ENCODE measurements around the gene ZSCAN23. TPM values are rescaled to one million over a fixed set of nuclear protein-coding genes. Genes with fewer than 3 reads are reported as not detected.
"Not testable (repeated sequence)": the region's sequence is repeated elsewhere in the genome, so short reads cannot be mapped to it uniquely, and the experiment has no call there.

ZSCAN23 gene
- total RNA-seq: 1 to 10 TPM in 1 of 2 donors, under 1 TPM in 1; 0.40 to 1.5 TPM

- ATAC-seq (peak; percentile 96 to 97), DNase-seq (ENCODE audit: low spot score) (peak; percentile 88)
- peak within 1 kb of the TSS; percentile 85 for H3K4me3 Mint-ChIP-seq
- peaks cover 15 to 18% of the 10 kb centered on the region in 2 donors for H3K27me3 Mint-ChIP-seq
- H3K9me3 Mint-ChIP-seq: peaks cover 9% of the 10 kb centered on the region
- H3K27ac Mint-ChIP-seq: peak within 1 kb of the TSS; percentile 73 to 93
- peaks cover 28% of the 10 kb centered on the region for H3K36me3 Mint-ChIP-seq
- H3K4me1 Mint-ChIP-seq (ENCODE audit: low read depth in 2 of 2): peaks cover 25 to 32% of the 10 kb centered on the region in 2 donors
Measured at GRCh38 chr6:28443112-28443773, at the start of gene ZSCAN23. TSS of gene ZSCAN23 (minus strand) at chr6:28443491. CDS start at chr6:28436266, 7,225 bp downstream.

GRCh38 chr6:28491984-28492317, 48.7 kb upstream of the ZSCAN23 start:
- Mint-ChIP-seq H3K27ac (no peak overlapping the region), H3K4me3 (no peak overlapping the region), H3K36me3 (peaks cover 10% of the 10 kb centered on the region), H3K27me3 (peaks cover 41 to 79% of the 10 kb centered on the region in 2 donors), H3K4me1 (ENCODE audit: low read depth in 2 of 2) (peaks cover 13 to 18% of the 10 kb centered on the region in 2 donors), H3K9me3 (no peaks in the 10 kb centered on the region)
- no peak for ATAC-seq
- DNase-seq (ENCODE audit: low spot score): no peak

- Mint-ChIP-seq H3K27ac (no peak overlapping the region), H3K27me3 (peaks cover 42 to 80% of the 10 kb centered on the region in 2 donors), H3K4me3 (peak overlapping the region; percentile 43), H3K9me3 (no peaks in the 10 kb centered on the region), H3K4me1 (ENCODE audit: low read depth in 2 of 2) (peaks cover 15 to 18% of the 10 kb centered on the region in 2 donors), H3K36me3 (peaks cover 10% of the 10 kb centered on the region)
- no peak for DNase-seq (ENCODE audit: low spot score)
- no peak for ATAC-seq
Measured at GRCh38 chr6:28490205-28490890, 47.1 kb upstream of the ZSCAN23 start.

- ATAC-seq (peak; percentile 56 to 62), DNase-seq (ENCODE audit: low spot score) (no peak)
- Mint-ChIP-seq H3K9me3 (peaks cover 2% of the 10 kb centered on the region), H3K27ac (peak overlapping the region; percentile 63 to 73), H3K27me3 (peaks cover 43 to 83% of the 10 kb centered on the region in 2 donors), H3K36me3 (peaks cover 10% of the 10 kb centered on the region), H3K4me1 (ENCODE audit: low read depth in 2 of 2) (peaks cover 18% of the 10 kb centered on the region in 2 donors), H3K4me3 (peak overlapping the region; percentile 44)
Measured at GRCh38 chr6:28489366-28490204, 46.3 kb upstream of the ZSCAN23 start.

- Mint-ChIP-seq H3K4me1 (ENCODE audit: low read depth in 2 of 2) (peaks cover 18% of the 10 kb centered on the region in 2 donors), H3K4me3 (peak overlapping the region; percentile 44), H3K27me3 (peaks cover 43 to 77% of the 10 kb centered on the region in 2 donors), H3K36me3 (peaks cover 10% of the 10 kb centered on the region), H3K27ac (peak overlapping the region; percentile 63 to 73), H3K9me3 (peaks cover 2% of the 10 kb centered on the region)
- DNase-seq (ENCODE audit: low spot score) (no peak), ATAC-seq (no peak)
Measured at GRCh38 chr6:28488916-28489365, 45.6 kb upstream of the ZSCAN23 start.

- no peak overlapping the region for H3K27ac Mint-ChIP-seq
- peaks cover 18% of the 10 kb centered on the region in 2 donors for H3K4me1 Mint-ChIP-seq (ENCODE audit: low read depth in 2 of 2)
- no peak for DNase-seq (ENCODE audit: low spot score)
- peaks cover 2% of the 10 kb centered on the region for H3K9me3 Mint-ChIP-seq
- ATAC-seq: no peak
- H3K27me3 Mint-ChIP-seq: peaks cover 42 to 71% of the 10 kb centered on the region in 2 donors
- H3K4me3 Mint-ChIP-seq: no peak overlapping the region
- peaks cover 10% of the 10 kb centered on the region for H3K36me3 Mint-ChIP-seq
Measured at GRCh38 chr6:28486988-28487742, 43.9 kb upstream of the ZSCAN23 start.

GRCh38 chr6:28486533-28486932, 43.2 kb upstream of the ZSCAN23 start:
- peaks cover 12 to 18% of the 10 kb centered on the region in 2 donors for H3K4me1 Mint-ChIP-seq (ENCODE audit: low read depth in 2 of 2)
- peaks cover 5% of the 10 kb centered on the region for H3K36me3 Mint-ChIP-seq
- no peak overlapping the region for H3K4me3 Mint-ChIP-seq
- ATAC-seq: no peak
- H3K27ac Mint-ChIP-seq: no peak overlapping the region
- H3K9me3 Mint-ChIP-seq: peaks cover 2% of the 10 kb centered on the region
- H3K27me3 Mint-ChIP-seq: peaks cover 41 to 70% of the 10 kb centered on the region in 2 donors
- no peak for DNase-seq (ENCODE audit: low spot score)

- Mint-ChIP-seq H3K36me3 (peaks cover 4% of the 10 kb centered on the region), H3K4me1 (ENCODE audit: low read depth in 2 of 2) (peaks cover 10 to 15% of the 10 kb centered on the region in 2 donors), H3K27me3 (peaks cover 41 to 63% of the 10 kb centered on the region in 2 donors), H3K9me3 (peaks cover 2% of the 10 kb centered on the region), H3K4me3 (no peak overlapping the region), H3K27ac (no peak overlapping the region)
- DNase-seq (ENCODE audit: low spot score) (no peak), ATAC-seq (no peak)
Measured at GRCh38 chr6:28485482-28485881, 42.2 kb upstream of the ZSCAN23 start.

- H3K4me1 Mint-ChIP-seq (ENCODE audit: low read depth in 2 of 2): peaks cover 0 to 11% of the 10 kb centered on the region in 2 donors
- H3K4me3 Mint-ChIP-seq: no peak overlapping the region
- peaks cover 2% of the 10 kb centered on the region for H3K9me3 Mint-ChIP-seq
- H3K27me3 Mint-ChIP-seq: peaks cover 38 to 65% of the 10 kb centered on the region in 2 donors
- no peak for DNase-seq (ENCODE audit: low spot score)
- no peak overlapping the region for H3K27ac Mint-ChIP-seq
- no peaks in the 10 kb centered on the region for H3K36me3 Mint-ChIP-seq
- ATAC-seq: no peak
Measured at GRCh38 chr6:28480253-28480932, 37.1 kb upstream of the ZSCAN23 start.

GRCh38 chr6:28478518-28478917, 35.2 kb upstream of the ZSCAN23 start:
- Mint-ChIP-seq H3K4me3 (no peak overlapping the region), H3K36me3 (no peaks in the 10 kb centered on the region), H3K27me3 (peaks cover 43 to 78% of the 10 kb centered on the region in 2 donors), H3K9me3 (no peaks in the 10 kb centered on the region), H3K27ac (no peak overlapping the region), H3K4me1 (ENCODE audit: low read depth in 2 of 2) (peaks cover 0 to 7% of the 10 kb centered on the region in 2 donors)
- no peak for DNase-seq (ENCODE audit: low spot score)
- no peak for ATAC-seq

GRCh38 chr6:28474441-28475219, 31.3 kb upstream of the ZSCAN23 start:
- H3K36me3 Mint-ChIP-seq: no peaks in the 10 kb centered on the region
- H3K9me3 Mint-ChIP-seq: peaks cover 3% of the 10 kb centered on the region
- H3K4me3 Mint-ChIP-seq: peak overlapping the region; percentile 1
- ATAC-seq (peak; percentile 61 to 68), DNase-seq (ENCODE audit: low spot score) (no peak)
- H3K4me1 Mint-ChIP-seq (ENCODE audit: low read depth in 2 of 2): peaks cover 0 to 5% of the 10 kb centered on the region in 2 donors
- H3K27ac Mint-ChIP-seq: peak overlapping the region in 1 of 2 donors; percentile 41
- H3K27me3 Mint-ChIP-seq: peaks cover 34 to 73% of the 10 kb centered on the region in 2 donors

- DNase-seq (ENCODE audit: low spot score); H3K4me3 Mint-ChIP-seq; H3K27ac Mint-ChIP-seq; H3K4me1 Mint-ChIP-seq (ENCODE audit: low read depth in 2 of 2); H3K36me3 Mint-ChIP-seq; ATAC-seq; H3K9me3 Mint-ChIP-seq: not testable (repeated sequence)
- H3K27me3 Mint-ChIP-seq: peaks cover 31 to 58% of the 10 kb centered on the region in 2 donors
Measured at GRCh38 chr6:28469153-28469745, 26.0 kb upstream of the ZSCAN23 start.

Measured in natural killer cell treated with Interleukin-12 subunit alpha and Interleukin-12 subunit beta and Interleukin-15 and Interleukin-18, amount 100 ng/mL, for 72 hours (primary cell).